Ramos (cell line): Measurements from ENCODE around the gene ATG13.
"Not testable (repeated sequence)": the region's sequence is repeated elsewhere in the genome, so short reads cannot be mapped to it uniquely, and the experiment has no call there.

Experiments used
- in situ Hi-C: fragments of 300-500 bp; cut with MboI; formaldehyde crosslinking; loops from one replicate; pipeline ENCODE4 v1.14.3; 2022; ENCODE audit warnings: low sequenced_read_pairs; ENCODE audit not compliant: unreplicated experiment

ATG13 gene

DNA sequence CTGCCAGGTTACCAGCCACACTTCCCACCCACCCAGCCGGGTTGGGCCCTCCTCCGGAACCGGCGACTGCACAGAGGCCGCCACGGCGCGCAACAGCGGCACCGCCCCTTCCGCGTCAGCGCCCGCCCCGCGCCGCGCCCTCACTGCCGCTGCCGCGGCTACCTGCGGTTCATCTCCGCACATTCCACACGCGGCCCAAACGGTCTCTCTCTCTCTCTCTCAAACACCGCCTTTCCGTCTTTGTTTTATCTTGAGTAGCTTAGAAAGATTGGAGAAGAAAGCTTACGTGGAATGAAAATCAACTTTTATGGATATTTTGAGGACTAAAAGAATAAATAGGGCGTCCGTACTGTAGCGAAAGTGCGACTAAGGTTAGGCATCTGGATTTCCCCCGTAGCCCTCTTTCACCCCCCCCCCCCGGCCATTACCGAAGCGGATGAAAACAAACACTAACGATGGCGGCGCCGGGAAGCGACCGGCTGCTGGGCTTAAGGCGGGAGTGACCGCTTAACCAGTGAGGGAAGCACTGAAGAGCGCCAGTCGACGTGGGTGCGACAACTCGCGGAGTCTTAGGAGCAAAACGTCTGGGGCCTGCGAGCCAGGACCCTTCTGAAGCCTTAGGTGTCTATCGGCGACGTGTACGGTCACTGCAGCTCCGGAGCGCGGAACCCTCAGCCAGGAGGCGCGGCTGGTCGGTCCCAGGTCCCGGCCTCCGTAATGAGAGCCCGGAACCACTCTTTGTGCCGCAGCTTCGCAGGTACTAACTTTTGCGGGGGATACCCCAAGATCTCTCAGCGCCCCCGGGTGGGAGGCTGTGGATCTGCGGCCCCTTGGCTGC, at the start of gene ATG13, which contains the start of gene HARBI1:
Gene ATG13, plus strand, starts transcription at position 420 of the 838 bp plus-strand sequence. CDS start 26,739 bp downstream, outside the sequence.
Gene HARBI1, minus strand, starts transcription at position 94 of the 838 bp plus-strand sequence. CDS start 990 bp downstream, outside the sequence.
- in situ Hi-C loops: no loop called here

DNA sequence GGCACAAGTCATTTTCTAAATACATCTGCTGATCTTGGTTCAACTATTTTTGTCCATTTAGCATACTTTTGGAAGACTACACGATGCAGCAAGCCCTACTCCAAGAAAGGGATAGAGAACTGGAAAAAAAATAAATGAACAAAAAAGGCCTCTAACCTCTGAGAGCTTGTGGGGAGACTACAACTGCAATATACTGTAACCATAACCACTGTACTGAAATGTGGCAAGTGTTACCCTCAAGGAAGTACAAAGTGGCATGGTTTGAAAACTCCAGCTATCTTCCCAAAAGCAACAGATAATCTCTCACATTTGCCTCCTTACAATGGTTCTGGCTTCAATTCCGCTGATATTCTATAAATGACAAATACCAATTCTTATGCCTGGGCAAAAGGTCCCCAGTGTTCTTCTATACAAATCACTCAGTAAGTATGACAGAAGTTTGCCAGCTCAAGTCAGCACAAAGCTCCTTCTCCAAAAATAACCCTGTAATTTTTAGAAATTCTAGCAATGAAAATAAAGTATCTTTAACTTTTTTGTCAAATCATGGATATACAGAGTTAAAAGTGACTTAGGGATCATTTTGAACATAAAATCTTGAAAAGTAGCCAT, 46.5 kb upstream of the ATG13 start:
- in situ Hi-C loops: no loop called here

DNA sequence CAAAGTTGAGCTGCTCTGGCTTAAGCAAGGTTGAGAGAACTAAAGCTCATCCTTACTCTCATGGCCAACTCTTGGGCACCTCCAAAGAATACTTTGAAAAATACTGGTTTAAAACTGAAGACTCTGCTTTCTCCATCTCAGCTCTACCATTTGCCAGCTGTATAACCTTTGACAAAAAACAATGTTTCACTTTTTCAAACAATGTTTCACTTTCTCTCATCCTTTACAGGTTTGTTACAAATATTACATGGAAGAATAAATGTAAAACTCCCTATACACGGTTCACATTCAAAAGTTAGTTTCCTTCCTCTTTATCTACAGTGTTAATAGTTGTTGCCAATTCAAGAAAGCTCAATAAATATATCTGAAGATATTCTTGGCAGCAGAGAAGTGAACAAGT, 42.7 kb upstream of the ATG13 start:
- in situ Hi-C loops: no loop called here

DNA sequence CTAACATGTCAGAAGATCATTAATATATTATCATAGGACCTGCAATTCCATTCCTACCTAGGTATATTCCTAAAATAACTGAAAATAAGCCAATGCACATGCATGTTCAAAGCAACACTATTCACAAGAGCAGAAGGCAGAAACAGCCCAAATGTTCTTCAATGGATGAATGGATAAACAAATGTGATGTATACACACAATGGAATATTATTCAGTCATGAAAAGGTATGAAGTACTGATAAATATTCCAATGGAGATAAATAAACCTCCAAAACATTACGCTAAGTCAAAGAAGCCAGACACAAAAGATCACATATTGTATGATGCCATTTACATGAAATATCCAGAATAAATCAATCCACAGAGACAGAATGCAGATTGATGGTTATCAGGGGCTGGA, 40.3 kb upstream of the ATG13 start:
- in situ Hi-C loops: no loop called here

DNA sequence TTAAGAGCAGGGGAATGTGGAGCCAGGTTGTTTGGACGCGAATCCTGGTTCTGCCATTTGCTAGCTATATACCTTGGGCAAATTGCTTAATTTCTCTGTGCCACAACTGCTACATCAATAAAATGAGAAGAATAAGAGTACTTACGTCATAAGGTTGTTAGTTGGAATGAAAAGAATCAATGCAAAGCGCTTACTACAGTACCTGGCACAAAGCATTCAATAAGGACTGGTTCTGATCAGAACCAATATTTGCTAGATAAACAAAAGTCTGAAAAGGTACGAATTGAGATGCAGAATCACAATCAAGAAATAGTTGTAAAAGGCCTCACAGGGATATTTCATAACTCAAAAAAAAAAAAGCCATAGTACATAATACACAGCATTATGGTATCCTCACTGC, 34.8 kb upstream of the ATG13 start:
- in situ Hi-C loops: no loop called here

DNA sequence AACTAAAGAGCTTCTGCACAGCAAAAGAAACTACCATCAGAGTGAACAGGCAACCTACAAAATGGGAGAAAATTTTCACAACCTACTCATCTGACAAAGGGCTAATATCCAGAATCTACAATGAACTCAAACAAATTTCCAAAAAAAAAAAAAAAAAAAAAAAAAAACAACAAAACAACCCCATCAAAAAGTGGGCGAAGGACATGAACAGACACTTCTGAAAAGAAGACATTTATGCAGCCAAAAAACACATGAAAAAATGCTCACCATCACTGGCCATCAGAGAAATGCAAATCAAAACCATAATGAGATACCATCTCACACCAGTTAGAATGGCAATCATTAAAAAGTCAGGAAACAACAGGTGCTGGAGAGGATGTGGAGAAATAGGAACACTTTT, 33.8 kb upstream of the ATG13 start:
- in situ Hi-C loops: not testable (repeated sequence)

DNA sequence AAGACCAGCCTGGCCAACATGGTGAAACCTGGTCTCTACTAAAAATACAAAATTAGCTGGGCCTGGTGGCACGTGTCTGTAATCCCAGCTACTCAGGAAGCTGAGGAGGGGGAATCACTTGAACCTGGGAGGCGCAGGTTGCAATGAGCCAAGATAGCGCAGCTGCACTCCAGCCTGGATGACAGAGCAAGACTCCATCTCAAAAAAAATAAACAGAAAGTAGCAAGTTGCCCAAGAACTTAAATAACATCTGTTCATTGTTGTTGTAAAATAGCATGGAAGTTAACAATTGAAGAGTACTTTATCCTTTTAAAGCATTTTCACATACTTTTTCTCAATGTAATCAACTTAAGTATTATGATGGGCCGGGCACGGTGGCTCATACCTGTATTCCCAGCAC, 29.2 kb upstream of the ATG13 start:
- in situ Hi-C loops: no loop called here

DNA sequence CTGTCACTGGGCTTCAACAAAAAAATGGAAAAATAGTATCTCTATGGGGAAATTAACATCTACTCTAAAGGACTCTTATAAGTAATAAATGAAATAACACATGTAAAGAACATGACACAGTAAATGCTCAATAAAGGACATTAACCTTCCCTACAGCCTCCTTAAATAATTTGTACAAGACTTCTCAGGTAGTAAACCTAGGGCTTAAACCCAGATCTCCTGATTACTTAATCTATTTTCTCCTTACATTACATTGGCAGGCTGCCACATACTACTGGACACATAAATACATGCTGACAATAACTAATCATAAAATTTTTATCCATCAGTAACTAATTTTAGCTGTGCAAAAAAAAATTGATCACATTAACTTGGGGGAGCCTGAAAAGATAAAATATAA, 28.4 kb upstream of the ATG13 start:
- in situ Hi-C loops: no loop called here

DNA sequence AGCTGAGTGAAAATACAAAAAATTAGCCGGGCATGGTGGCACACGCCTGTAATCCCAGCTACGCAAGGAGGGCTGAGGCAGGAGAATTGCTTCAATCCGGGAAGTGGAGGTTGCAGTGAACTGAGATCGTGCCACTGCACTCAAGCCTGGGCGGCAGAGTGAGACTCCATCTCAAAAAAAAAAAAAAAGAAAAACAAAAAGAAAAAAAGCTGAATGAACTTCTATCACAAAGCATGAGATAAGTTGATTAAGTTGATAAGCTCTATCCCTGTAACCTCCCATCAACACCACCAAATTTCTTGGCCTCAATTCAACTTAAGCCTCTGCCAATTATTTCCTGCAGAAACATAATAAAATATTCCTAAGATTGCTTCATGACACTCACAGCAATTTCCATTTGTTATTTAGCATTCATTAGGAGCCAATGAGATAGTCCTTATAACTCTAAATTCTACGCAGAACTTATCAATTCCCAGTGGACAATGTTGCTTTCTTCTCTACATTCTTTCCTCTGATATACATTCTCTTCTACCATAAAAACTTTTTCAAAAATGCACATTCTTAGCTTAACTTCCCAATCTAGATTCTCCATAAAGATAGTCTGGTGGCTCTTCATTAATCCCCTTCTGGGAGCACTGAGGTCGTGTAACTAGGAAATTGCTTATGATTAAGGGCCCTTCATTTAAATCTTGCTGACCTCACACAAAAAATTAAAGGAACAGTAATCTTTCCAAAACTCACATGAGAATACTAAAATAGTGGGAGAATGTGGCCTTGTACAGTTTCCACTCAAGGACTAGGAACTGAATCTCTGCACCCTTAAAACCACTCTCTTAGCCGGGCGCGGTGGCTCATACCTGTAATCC, 26.4 kb upstream of the ATG13 start:
- in situ Hi-C loops: no loop called here

DNA sequence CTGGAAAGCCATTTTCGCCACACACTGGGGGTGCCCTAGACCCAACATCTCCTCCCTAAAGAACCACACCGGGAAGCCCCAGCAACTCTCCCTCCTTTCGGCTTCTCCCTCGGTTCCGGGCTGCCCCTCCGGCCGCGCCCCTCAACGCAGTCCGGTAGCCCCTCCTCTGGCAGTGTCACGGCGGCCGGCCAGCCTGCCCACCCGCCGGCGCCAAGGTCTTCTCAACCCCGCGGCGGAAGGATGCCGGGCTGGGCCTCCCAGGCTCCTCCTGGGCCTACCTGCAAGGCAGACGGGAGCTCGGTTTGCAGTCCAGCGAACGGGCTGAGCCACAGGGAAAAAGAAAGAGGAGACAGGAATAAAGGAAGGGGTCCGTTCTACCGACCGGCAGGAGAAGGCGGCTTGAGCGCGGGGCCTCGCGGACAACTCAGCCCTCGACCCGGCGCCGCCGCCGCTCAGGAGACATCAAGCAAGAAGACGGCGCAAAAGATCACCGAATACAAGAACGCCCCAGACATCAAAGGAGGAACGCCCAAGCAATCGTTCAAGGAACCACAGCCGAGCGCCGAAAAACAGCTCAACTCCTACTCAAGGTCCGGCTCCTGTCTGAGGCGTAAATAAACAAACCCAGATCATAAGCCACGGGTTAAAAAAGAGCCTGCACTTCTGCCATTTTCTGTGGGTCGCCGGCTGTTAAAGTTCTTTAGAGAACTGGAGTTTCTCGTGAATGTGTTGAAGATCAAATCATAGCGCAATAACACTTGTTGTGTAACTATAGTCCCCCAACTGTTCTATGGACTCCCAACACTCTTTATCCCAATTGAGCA, 23.6 kb upstream of the ATG13 start, which contains the start of gene AMBRA1:
Gene AMBRA1, minus strand, starts transcription at position 474 of the 824 bp plus-strand sequence. CDS start 45,643 bp downstream, outside the sequence.
- in situ Hi-C loops: no loop called here

DNA sequence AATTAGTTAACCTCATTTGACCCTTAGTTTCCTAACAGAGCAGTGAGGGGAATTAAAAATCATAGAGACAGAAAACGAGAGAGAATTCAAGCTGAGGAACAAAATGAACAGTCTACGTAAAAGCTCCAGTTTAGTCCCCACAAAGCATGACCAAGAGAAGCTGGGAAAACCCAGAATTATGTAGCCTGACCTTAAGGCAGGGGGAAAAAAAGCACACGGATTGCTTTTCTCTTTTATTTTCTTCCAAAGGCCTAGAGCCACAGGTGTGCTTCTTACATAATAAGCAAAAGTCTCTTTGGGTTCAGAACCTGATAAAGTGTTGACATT, 23.0 kb upstream of the ATG13 start:
- in situ Hi-C loops: no loop called here

DNA sequence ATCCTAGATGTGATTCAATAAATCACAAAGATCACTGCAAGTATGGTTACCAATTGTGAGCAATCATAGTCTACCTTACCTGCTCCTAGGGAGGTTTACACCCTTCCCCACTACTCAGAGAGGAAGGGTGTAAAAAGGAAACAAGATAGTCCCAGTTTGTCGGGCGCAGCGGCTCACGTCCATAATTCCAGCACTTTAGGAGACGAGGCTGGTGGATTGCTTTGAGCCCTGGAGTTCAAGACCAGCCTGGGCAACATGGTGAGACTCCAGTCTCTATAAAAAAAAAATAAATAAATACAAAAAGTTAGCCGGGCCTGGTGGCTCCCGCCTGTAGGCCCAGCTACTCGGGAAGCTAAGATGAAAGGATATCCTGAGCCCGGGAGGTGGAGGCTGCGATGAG, 22.6 kb upstream of the ATG13 start:
- in situ Hi-C loops: no loop called here

DNA sequence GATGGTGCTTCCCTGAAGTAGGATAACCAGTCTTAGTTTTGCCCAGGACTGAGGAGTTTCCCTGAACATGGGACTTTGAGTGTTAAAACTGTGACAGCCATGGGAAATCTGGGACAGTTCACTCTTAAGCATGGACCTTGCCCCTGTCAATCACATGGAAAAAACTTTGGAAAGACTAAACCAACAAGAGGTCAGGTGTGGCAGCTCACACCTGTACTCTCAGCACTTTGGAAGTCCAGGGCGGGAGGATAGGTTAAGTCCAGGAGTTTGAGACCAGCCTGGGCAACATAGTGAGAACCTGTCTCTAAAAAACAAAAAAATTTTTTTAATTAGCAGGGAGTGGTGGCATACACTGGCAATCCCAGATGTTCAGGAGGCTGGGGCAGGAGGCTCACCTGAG, 20.2 kb upstream of the ATG13 start:
- in situ Hi-C loops: no loop called here

DNA sequence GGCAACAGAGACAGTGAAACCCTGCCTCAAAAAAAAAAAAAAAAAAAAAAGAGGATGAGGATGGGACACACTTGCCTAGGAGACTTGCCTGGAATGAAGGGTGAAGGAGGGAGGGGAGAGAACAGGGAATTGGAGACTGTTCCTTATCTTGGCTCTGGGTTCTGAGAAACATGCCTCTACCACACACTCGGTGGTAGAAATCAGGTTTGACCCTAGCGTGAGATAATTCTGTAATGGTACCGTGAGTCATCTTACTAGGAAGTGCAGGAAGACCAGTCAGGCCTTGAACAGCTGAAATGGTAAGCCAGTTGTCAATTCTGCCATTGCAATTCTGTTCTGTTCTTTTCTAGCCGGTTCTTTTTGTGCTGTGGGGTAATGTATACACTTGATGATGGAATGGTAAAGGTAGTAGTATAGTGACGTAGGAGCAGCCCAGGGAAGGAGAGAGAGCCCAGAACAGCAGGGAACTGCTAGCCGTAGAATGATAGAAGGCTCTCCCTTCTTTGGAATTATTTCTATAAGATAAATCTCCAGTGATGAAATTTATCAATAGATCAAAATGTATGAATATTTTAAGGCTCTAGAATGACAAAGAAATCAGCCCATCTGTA, 19.6 kb upstream of the ATG13 start:
- in situ Hi-C loops: no loop called here

DNA sequence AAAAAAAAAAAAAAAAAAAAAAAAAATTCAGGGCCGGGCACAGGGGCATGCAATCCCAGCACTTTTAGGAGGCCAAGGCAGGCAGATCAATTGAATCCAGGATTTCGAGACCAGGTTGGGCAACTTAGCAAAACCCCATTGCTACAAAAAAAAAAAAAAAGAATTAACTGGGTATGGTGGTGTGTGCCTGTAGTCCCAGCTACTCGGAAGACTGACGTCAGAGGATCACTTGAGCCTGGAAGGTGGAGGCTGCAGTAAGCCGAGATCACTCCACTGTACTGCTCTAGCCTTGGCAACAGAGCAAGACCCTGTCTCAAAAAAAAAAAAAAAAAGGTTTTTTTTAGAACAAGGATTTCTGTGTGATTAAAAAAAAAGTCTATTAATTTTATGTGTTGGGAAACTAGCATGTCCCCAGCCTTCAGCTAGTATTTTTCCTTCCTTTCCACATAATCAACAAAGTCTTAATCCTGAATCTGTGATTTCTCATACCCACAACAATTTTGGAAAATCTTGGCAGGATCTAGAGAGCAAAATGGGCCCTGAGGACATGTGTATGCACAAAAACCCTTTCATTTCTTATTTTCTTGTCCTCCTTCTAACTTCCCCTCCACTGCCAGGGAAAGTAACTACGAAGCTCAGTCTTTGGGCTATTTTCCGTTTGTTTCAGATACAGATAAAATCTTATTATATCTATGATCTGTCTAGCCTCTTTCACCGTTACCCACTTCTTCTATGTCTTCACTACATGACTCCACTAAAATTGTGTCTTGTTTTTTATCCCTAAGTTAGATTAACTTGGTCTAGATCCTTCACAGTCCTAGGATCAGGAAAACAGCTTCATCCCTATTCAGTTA, 17.8 kb upstream of the ATG13 start:
- in situ Hi-C loops: no loop called here

DNA sequence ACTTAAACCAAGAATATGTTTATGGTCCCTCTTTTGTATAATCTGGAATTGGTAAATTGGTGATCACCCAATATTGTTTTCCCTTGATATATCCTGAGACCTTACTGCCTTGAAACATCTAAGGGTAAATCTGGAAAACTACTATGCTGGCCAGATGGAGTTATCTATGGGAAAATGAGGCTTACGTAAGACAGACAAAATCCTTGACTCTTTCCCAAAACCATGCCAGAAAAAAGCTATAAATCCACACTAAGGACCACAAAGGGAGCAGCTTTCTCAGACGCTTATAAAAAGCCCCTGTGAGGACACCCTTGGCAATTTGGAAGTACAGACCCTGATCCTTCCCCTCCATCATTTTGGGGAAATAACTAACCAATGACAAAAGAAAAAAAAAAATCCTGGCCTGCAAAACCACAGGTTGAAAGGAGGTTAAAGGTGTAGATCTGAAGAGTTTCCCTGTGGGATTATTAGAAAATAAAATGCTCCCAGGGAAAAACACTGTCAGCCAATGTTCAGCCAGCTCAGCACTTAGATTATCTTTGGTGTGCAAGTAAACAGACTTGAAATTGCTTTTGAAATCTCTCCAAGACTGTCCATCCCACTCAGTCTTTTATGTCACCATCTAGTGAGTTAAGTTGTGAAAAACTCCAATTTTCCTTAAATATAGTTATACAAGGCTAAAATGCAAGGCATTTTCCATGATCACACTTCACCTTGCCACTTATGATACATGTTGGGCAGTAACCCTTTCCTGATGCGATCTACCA, 17.0 kb upstream of the ATG13 start:
- in situ Hi-C loops: no loop called here

DNA sequence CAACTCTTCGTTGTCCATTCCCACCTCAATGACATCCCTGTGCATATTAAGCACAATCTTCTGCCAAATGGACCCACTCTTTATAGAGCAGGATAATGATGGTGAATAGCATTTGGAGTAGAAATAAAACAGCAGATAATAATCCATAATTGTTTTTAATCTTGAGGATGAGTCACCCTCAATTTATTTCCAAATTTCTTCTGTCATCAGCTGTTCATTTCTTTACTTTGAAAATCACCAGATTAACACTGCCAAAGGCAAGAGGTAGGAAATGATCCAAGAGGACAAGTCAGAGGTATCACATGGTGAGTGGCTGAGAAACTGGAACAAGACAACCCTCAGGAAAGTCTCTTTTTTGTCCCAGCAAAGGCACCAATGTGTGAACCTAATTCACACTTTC, 16.2 kb upstream of the ATG13 start:
- in situ Hi-C loops: no loop called here

DNA sequence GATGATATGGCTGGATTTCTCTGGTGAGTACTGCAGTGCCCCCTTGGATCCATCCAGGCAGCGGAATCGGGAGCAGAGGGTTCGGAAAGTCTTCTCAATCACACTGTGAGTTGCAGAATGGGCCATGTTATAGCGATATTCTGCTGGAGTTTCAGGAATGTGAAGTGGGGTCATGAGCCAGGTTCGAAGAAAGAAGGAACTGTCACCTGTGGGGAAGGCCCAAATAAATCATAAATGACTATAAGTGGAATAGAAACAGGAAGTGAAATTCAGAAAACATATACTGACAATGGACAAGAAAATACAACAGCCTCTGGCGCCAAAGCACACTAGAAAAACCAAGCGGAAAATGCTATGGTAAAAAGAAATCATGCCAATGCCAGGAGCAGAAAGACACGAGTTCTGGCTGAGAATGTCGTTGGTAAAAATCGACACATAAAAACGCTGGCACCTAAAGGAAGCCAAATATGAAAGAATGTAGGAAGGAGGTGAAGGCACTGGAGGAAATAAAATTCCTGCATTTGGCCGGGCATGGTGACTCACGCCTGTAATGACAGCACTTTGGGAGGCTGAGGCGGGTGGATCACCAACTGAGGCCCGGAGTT, 13.5 kb upstream of the ATG13 start:
- in situ Hi-C loops: no loop called here
